ENCODE measurements around the gene FOXI1. TPM values are rescaled to one million over a fixed set of nuclear protein-coding genes. Genes with fewer than 3 reads are reported as not detected.
"Not testable (repeated sequence)": the region's sequence is repeated elsewhere in the genome, so short reads cannot be mapped to it uniquely, and the experiment has no call there.

FOXI1 gene
- polyA plus RNA-seq, 3 donors: 4.9 to 7.9 (median 5.2) TPM

GRCh38 chr5:170112876-170113521, 7.3 kb downstream of the FOXI1 start:
- no peak for DNase-seq (ENCODE audit: extremely low read depth in 1 of 11, low read depth in 9 of 11, low spot score in 4 of 11)

GRCh38 chr5:170113522-170113900, 7.8 kb downstream of the FOXI1 start:
- no peak for DNase-seq (ENCODE audit: extremely low read depth in 1 of 11, low read depth in 9 of 11, low spot score in 4 of 11)

- no peak for DNase-seq (ENCODE audit: extremely low read depth in 1 of 11, low read depth in 9 of 11, low spot score in 4 of 11)
Observed at GRCh38 chr5:170114271-170114670, 8.6 kb downstream of the FOXI1 start.

DNA sequence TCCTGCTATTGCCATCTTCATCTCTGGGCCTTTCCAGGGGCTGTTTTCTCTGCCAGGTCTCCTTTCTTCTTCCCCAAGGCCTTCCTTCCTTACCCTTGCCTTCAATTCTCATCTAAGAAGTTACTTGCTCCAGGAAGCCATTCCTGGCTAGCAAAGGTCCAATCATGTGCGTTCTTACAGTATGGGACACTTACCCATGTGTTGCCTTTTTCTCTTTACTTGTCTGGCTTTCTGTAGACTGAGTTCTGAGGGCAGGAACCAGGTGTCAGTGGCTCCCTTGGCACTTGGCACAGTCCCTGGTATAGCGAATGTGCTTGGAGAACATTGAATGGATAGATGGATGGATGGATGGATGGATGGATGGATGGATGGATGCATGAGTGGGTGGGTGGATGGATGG, 10.2 kb downstream of the FOXI1 start:
- no peak for DNase-seq (ENCODE audit: extremely low read depth in 1 of 11, low read depth in 9 of 11, low spot score in 4 of 11)

DNA sequence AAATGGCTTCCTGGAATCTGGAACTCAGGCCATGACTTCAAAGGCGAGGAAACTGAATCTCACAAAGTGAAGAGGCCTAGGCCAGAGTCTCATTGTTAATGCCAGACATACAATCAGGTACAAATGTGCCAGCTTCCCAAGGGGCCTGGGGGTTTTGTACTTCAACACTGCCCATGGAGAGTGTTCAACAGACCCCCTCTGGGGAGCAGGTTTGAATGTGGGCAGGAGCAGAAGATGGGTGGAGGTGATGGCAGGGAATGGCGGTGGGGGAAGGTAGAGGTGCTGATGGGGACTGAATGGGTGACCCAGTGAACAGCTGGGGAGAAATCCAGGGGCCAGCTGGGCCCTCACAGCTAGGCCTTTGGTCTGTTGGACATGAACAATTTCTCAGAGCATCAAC, 12.0 kb downstream of the FOXI1 start:
- no peak for DNase-seq (ENCODE audit: extremely low read depth in 1 of 11, low read depth in 9 of 11, low spot score in 4 of 11)

GRCh38 chr5:170120576-170120975, 14.9 kb downstream of the FOXI1 start:
- DNase-seq (ENCODE audit: extremely low read depth in 1 of 11, low read depth in 9 of 11, low spot score in 4 of 11): no peak

DNA sequence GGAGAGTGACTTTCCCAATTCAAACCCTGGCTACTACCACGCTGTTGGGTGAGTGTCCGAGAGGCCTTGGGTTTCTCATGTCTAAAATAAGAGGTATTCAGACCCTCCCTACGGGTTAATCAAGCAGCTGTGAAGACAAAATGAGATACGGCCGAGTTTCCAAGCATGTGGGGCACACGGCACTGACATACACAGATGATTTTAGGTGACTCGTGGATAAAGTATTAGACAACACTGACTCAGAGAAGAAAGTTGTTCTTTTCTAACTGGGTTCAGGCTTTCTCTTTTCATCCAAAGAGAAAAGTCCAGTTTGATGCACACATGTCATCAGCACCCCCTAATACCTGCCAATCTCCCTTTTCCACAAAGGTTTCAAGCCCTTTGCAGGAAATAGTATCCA, 15.6 kb downstream of the FOXI1 start:
- no peak for DNase-seq (ENCODE audit: extremely low read depth in 1 of 11, low read depth in 9 of 11, low spot score in 4 of 11)

GRCh38 chr5:170126061-170126460, 20.4 kb downstream of the FOXI1 start:
- no peak for DNase-seq (ENCODE audit: extremely low read depth in 1 of 11, low read depth in 9 of 11, low spot score in 4 of 11)

GRCh38 chr5:170126626-170127025, 20.9 kb downstream of the FOXI1 start:
- DNase-seq (ENCODE audit: extremely low read depth in 1 of 11, low read depth in 9 of 11, low spot score in 4 of 11): no peak

DNA sequence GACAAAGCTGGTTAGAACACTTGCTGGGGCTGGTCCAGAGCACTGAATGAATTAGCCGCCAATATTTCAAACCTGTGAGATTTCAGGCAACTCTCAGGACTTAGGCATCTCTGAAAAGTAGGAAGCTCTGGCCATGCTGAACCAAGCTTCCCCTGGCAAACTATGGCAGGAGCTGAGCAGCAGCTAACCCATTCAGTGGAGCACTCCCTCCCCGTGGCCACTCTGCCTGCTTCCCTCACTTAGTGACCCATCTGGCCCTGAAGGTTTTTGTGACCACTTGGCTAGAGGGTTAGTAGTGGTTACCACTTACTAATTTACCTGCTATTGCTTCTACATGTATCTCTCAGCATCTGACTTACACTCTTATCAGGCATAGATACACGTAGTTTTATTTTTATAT, 25.5 kb downstream of the FOXI1 start:
- DNase-seq (ENCODE audit: extremely low read depth in 1 of 11, low read depth in 9 of 11, low spot score in 4 of 11): no peak

GRCh38 chr5:170132269-170132975, 26.7 kb downstream of the FOXI1 start:
- no peak for DNase-seq (ENCODE audit: extremely low read depth in 1 of 11, low read depth in 9 of 11, low spot score in 4 of 11)

DNA sequence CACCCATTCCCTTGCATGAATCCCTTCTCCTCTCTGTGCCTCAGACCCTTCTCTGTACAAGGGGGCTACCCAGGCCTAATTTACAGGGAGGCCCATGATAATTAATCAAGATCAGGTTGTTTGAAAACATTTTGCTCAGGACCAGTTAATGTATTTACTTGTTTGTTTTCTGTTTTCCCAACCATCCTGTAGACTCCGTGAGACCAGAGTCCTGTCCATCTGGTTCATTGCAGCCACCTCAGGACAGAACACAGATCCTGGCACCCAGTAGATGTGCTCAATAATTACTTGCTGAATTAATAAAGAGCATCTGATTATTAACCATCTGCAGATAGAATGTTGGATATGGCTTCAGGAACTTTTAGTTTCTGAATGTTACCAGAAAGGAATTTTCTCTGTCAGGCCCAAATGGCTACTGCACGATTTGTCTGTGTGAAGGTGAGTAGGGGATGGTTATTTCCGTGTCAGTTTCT, 27.3 kb downstream of the FOXI1 start:
- no peak for DNase-seq (ENCODE audit: extremely low read depth in 1 of 11, low read depth in 9 of 11, low spot score in 4 of 11)

DNA sequence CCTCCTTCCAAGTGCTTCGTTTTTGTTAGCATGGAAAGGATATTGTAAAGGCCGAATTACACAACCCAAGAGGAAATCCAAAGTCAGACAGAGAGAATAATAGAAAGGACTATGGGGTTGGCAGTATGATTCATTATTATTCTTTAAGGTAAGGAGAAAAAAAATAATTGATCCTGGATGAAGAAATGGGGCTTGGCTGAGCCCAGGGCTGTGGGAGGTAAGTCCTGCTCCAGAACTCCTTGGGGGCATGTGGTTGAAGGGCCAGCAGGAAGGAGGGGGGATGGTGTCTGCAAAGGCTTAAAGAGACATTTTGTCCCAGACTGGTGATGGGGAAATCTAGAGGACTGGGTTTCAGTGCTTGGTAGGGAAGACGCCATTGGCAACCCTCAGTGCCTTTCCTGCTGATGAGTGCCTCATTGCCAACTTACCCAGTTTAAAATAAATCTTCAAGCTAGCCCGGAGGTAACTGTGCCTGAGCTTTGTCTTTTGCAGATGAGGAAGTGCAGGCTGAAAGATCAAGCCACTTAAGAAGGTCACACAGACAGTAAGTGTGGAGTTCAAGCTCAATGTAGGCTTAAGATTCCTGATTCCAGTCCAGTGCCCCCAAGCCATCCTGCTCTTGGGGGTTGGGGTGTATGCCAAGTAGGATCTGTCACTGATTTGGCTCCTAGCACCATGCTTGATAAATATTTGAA, 30.2 kb downstream of the FOXI1 start:
- no peak for DNase-seq (ENCODE audit: extremely low read depth in 1 of 11, low read depth in 9 of 11, low spot score in 4 of 11)

GRCh38 chr5:170136506-170136905, 30.8 kb downstream of the FOXI1 start:
- DNase-seq (ENCODE audit: extremely low read depth in 1 of 11, low read depth in 9 of 11, low spot score in 4 of 11): no peak

DNA sequence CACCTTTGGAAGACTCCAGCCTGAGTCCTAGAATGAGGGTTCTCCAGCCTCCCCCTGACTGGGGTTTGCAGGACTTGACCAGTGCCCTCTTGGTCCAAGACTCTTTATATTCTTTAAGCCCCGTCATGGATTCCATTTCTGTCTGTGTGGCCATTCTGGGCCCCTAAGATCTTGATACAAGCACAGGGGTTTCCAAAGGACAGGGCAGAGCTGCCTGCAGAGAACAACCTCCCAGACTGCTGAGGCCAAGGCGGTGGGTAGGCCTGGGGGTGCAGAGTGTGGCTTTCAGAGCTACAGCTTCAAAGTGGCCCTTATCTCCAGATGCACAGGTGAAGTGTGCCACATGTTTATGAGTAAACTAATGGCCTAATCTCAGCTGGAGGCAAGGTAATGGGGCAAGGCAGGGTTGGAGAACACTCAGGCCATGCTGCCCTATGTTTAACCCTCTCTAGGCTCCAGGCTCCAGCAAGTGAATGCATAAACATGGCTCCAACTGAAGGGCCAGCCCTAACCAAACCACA, 32.1 kb downstream of the FOXI1 start:
- DNase-seq (ENCODE audit: extremely low read depth in 1 of 11, low read depth in 9 of 11, low spot score in 4 of 11): no peak

- DNase-seq (ENCODE audit: extremely low read depth in 1 of 11, low read depth in 9 of 11, low spot score in 4 of 11): no peak
Observed at GRCh38 chr5:170138273-170138672, 32.6 kb downstream of the FOXI1 start.

DNA sequence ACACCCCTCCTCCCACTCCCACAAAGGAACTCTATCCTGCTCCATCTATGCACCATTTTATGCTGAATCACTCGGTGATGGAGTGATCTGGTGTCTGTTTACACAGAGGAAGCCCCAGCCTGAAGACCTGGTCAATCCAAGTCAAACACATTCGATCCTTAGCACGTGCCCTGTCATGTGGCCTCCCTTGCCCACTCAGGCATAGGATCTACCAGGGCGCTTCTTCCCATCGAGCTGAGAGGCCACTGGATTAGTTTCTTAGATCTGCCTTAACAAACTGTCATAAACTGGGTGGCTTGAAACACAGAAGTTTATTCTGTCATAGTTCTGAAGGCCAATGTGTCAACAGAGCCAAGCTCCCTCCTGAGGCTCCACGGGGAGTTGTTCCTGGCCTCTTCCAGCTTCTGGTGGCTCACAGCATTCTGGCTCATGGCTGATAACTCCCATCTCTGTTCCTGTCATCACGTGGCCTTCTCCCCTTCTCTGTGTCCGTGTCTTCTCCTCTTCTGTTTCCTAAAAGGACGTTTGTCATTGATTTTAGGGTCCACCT, 34.2 kb downstream of the FOXI1 start:
- no peak for DNase-seq (ENCODE audit: extremely low read depth in 1 of 11, low read depth in 9 of 11, low spot score in 4 of 11)

DNA sequence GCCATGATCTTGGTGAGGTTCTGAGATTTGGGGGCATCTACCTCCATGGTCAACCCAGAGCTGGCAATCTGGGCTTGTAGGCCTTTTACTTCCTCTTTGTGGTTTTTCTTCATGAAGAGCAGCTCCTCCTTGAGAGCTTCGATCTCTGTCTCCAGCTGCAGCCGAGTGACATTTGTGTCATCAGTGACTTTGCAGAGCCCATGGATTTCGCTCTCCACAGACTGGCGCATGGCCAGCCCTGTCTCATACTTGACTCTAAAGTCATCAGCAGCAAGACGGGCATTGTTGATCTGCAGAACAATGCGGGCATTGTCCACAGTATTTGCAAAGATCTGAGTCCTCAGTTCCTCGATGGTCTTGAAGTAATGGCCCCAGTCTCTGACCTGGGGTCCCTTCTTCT, 35.5 kb downstream of the FOXI1 start:
- not testable (repeated sequence) for DNase-seq (ENCODE audit: extremely low read depth in 1 of 11, low read depth in 9 of 11, low spot score in 4 of 11)

GRCh38 chr5:170141636-170142035, 35.9 kb downstream of the FOXI1 start:
- DNase-seq (ENCODE audit: extremely low read depth in 1 of 11, low read depth in 9 of 11, low spot score in 4 of 11): no peak

- no peak for DNase-seq (ENCODE audit: extremely low read depth in 1 of 11, low read depth in 9 of 11, low spot score in 4 of 11)
Observed at GRCh38 chr5:170142196-170142595, 36.5 kb downstream of the FOXI1 start.

Data from renal cortex interstitium (tissue), 11 donors.